ENCODE measurements around the gene CELSR2.
A peak's percentile ranks its signal among the peaks of the same experiment; 100 is the strongest.

The CELSR2 gene

GRCh38 chr1:109231066-109231465 lies 18.3 kb upstream of the CELSR2 start:
- no peak for DNase-seq (ENCODE audit: low spot score)

DNA sequence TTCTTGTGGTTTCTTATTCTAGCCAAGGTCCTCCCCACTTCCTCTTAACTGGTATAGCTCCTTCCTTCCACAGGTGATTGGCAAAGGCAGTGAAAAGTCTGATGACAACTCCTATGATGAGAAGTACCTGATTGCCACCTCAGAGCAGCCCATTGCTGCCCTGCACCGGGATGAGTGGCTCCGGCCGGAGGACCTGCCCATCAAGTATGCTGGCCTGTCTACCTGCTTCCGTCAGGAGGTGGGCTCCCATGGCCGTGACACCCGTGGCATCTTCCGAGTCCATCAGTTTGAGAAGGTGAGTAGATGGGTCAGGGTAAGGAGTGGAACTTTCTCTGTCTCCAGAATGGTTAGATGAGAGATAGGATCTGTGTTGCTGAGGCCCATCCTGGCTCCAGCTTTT lies 14.2 kb upstream of the CELSR2 start:
- no peak for DNase-seq (ENCODE audit: low spot score)

- DNase-seq (ENCODE audit: low spot score): no peak
These were observed 11.8 kb upstream of the CELSR2 start for GRCh38 chr1:109237512-109237911.

DNA sequence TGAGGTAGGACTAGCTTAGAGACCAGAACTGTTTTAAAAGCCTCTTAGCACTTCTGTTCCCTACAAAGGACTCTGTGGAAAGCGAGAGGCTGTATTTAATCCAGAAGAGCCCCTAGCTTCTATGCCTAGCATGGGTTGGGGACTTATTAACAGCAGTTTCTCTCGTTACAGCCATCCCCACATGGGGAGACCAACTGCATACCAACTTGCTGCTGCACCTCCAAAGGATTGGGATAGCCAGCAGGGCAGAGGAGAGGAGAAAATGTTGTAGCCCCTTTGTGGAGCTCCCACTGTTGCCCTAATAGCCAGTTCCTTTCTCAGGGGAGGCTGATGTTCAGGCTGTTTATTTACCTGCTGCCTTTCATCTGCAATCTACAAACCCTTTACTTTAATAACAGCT lies 11.0 kb upstream of the CELSR2 start:
- DNase-seq (ENCODE audit: low spot score): no peak

GRCh38 chr1:109239047-109239408 lies 10.3 kb upstream of the CELSR2 start:
- DNase-seq (ENCODE audit: low spot score): no peak

DNA sequence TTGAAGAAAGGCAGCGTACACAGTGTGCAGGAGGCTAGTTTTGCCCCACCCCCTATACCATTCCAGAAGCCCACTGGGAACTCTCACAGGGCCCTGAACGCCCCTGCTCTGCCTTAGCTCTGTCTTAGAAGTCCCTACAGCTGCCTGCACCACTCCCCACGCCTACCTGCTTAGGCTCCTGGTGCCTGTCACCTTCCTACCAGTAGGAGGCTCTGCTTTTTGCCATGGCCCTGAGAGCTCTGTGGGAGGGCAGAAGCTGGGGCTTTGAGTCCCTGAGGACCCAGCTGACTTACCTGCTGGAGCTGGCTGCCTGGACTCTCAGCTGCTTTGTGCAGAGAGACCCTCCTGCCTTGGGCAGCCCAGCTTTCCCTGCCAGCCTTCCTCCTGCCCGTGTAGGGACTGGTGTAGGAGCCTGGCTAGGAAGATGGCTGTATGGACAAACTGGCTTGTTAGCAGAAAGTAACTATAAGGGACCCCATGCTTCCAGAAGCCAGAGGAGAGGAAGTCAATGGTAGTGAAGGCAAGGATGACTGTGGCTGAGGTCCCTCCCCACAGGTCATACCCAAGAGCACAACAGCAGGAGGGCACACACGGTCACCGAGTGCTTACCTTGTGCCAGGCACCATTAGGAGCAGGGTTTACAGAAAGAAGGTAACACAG lies 9.8 kb upstream of the CELSR2 start:
- peak; percentile 59 for DNase-seq (ENCODE audit: low spot score)

- peak; percentile 65 for DNase-seq (ENCODE audit: low spot score)
These were observed 8.9 kb upstream of the CELSR2 start for GRCh38 chr1:109240158-109241152.

GRCh38 chr1:109241344-109241743 lies 8.0 kb upstream of the CELSR2 start:
- DNase-seq (ENCODE audit: low spot score): peak; percentile 33

GRCh38 chr1:109241841-109242345 lies 7.4 kb upstream of the CELSR2 start:
- DNase-seq (ENCODE audit: low spot score): peak; percentile 74

DNA sequence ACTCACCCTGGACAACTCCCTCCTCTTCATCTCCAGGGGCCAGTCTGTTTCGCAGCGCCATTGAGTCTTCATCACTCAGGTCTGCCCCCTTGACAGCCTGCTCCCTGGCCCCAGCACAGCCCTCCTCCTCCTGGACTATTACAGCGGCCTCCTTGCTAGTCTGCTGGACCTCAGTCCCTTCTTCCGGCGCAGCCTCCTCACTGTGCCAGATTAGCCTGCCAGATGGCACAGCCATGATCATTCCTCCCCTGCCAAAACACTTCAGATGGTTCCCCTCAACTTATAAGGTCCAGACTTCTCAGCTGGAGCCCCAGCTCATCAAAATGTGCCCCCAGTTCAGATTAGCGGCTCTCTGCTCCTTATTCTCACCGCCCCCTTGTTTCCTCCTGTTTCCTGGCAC lies 7.0 kb upstream of the CELSR2 start:
- peak; percentile 90 for DNase-seq (ENCODE audit: low spot score)

DNA sequence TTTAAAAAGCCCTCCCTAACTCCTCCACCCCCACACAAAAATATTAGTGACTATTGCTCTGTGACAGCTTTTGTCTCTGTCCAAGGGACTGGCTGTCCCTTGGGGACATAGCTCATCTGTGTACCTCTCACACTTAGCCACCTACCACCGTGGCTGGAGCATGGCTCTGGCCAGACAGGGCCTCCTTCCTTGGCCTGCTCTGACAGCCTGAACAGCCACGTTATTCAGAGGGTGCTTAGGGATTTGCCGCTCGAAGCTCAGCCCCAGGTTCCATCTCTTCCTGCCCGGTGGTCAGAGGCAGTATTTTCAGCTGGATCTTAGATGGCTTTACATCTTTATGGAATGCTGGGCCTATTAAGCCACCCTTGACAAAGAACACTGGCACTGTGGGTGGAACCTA lies 6.1 kb upstream of the CELSR2 start:
- no peak for DNase-seq (ENCODE audit: low spot score)

- no peak for DNase-seq (ENCODE audit: low spot score)
These were observed 5.3 kb upstream of the CELSR2 start for GRCh38 chr1:109243860-109244552.

GRCh38 chr1:109246141-109246551 lies 3.2 kb upstream of the CELSR2 start:
- no peak for DNase-seq (ENCODE audit: low spot score)

GRCh38 chr1:109247401-109248365 lies 1.7 kb upstream of the CELSR2 start:
- peak; percentile 63 for DNase-seq (ENCODE audit: low spot score)

- no peak for DNase-seq (ENCODE audit: low spot score)
These were observed 919 bp upstream of the CELSR2 start for GRCh38 chr1:109248444-109248796.

GRCh38 chr1:109249654-109250401 lies 489 bp downstream of the CELSR2 start:
- no peak for DNase-seq (ENCODE audit: low spot score)

GRCh38 chr1:109250454-109251276 lies 1.3 kb downstream of the CELSR2 start:
- DNase-seq (ENCODE audit: low spot score): no peak

- DNase-seq (ENCODE audit: low spot score): no peak
These were observed 2.2 kb downstream of the CELSR2 start for GRCh38 chr1:109251277-109252166.
